ENCODE data around the gene RFPL3.
"Not testable (repeated sequence)": the region's sequence is repeated elsewhere in the genome, so short reads cannot be mapped to it uniquely, and the experiment has no call there.

The RFPL3 gene

DNA sequence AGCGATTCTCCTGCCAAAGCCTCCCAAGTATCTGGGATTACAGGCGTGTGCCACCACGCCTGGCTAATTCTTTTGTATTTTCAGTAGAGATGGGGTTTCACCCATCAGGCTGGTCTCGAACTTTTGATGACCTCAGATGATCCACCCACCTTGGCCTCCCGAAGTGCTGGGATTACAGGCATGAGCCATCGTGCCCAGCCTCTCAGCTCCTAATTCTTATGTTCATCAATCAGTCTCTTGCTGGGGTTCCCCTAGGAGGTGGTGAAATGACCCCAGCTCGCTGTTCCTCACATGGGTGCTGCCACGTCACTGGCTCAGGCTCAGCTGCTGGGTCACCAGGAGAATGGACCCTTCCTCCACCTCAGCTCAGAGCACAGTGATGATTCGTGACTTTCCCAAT lies at the start of gene RFPL3:
Gene RFPL3 (plus strand): TSS at position 301 of the 400 bp plus-strand sequence. CDS start 205 bp downstream, outside the sequence.
- DNase-seq (ENCODE audit: low read depth in 2 of 2) = not testable (repeated sequence)

DNA sequence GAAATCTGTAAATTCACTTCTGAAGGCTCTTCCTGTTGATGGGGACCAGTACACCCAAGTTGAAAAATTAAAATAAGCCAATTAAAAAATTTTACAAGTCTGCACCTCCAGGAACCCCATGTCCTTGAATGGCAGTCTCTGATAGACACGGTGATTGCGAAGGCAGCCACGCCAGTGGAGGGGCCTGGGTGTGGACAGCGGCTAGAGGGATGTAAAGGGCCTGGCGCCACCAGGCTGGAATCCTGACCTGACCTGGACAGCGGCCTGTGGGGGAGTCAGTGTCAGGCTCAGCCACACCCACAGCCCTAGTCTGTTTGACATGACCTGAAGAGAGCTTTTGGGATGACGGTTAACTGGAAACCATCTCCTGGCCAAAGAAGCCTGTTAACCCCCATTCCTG lies 49.5 kb upstream of the RFPL3 start:
- DNase-seq (ENCODE audit: low read depth in 2 of 2) = no peak

DNA sequence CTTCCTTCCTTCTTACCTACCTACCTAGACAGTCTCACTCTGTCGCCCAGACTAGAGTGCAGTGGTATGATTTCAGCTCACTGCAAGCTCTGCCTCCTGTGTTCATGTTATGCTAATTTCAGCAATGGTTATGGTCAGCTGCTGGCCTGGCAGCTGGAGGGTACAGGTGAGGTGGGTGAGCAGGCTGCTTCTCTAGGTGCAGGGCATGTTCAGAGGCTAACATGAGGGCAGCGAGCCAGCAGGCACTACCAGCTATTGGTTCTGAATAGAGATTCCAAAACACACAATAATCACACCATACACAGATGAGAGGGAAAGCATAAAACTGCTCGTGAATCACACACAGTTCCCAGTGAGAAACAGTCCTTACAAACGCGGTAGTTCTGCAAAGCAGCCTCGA lies 48.7 kb upstream of the RFPL3 start:
- DNase-seq (ENCODE audit: low read depth in 2 of 2) = no peak

DNA sequence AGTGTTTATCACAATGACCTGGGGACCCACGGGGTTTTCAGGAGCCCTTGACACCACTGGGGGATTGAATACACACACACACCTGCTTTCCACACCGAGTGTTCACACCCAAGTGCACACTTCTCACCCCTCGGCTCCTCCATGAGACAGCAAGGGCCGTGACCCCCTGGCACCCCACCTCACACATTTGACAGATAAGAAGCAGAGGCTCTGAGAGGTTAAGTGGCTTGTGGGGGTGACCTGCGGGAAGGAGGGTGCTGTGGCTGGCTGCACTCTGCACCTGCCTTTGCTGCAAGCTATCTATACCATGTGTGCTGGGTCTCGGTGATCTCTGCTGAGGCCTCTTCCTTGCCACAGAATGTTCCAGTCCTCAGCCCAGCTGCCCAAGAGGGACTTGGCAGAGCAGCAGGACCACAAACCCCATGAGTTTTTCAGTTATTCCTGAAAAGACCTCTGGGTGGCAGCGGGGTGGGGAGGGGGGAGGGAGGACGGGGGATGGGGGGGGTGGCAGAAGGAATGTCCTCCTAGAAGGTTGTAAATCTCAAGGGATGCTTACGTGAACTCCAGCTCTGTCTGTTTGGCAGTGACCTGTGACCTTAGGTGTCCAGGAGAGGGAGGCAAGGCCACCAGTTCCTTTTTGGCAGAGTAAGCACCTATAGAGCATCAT lies 47.9 kb upstream of the RFPL3 start:
- no peak for DNase-seq (ENCODE audit: low read depth in 2 of 2)

DNA sequence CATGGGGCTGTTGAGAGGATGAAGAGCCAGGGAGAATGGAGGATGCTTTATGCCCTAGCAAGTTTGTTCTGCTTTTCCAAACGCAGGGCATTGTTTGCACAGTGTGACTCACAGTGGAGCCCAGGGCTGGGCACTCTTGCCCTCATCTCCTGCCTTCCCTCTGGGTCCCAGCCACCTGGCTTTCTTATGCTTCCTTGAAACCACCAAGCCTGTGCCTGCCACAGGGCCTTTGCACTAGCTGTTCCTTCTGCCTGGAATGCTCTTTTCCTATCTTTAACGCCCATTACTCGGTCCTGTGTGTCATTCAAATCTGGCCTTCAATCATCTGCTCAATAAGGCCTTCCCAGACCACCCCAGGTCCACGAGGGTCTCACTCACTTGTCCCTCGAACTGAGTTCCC lies 46.9 kb upstream of the RFPL3 start:
- DNase-seq (ENCODE audit: low read depth in 2 of 2) = no peak

DNA sequence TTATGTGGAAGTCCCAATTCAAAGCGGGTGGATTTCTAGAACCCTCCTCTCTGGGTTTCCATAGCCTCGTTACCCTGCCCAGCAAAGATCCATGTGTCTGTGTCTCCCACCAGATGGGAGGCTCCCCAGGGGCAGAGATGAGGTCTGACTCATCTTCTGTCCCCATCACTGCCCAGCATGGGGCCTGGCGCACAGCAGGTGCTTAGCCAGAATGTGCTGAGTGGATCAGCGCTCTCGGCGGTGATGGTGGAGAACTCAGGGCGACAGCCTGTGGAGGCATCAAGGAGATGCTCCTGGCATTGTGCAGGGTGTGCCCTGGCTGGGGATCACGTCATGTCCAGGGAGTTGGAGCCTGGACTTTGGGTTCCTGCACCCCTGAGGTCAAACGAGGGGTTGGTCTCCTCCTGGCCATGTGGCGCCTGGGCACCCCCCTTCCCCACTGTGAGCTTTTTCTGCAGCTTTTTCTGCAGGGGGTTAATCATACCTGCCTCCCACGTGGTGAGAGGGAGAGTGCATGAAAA lies 46.1 kb upstream of the RFPL3 start:
- no peak for DNase-seq (ENCODE audit: low read depth in 2 of 2)

DNA sequence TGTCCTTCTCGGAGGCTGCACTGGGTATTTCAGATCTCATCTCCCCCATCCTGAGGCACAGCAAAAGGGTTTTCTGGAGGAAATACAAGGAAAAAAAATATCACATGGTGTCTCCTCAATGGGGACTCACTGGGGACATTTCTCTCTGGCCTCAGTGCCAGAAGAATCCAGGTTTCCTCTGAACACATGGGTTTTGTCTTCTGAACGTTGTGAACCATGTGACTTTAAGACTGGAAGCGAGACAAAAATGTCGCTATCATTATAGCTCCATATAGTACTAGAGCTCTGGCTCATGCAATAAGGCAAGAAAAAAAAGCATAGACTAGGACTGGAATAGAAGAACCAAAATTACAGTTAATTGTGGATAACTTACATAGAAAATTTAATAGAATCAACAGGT lies 44.9 kb upstream of the RFPL3 start:
- DNase-seq (ENCODE audit: low read depth in 2 of 2) = no peak

DNA sequence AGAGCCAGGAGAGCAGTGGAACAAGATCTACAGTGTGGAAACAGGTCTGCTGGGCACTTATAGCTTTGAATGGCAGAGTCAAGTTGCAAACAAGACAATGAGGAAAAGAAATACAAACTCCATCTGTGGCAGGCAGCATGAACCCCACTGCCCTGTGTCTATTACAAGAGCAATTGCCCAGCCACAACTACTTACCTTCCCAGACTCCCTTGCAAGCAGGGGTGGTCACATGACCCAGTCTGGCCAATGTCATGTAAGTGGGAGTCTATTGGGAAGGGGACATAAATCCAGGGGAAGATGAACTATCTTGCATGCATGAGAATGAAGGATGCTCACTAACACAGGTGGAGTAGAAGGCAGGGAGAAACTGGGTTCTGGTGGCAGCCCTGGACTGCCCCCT lies 44.1 kb upstream of the RFPL3 start:
- no peak for DNase-seq (ENCODE audit: low read depth in 2 of 2)

DNA sequence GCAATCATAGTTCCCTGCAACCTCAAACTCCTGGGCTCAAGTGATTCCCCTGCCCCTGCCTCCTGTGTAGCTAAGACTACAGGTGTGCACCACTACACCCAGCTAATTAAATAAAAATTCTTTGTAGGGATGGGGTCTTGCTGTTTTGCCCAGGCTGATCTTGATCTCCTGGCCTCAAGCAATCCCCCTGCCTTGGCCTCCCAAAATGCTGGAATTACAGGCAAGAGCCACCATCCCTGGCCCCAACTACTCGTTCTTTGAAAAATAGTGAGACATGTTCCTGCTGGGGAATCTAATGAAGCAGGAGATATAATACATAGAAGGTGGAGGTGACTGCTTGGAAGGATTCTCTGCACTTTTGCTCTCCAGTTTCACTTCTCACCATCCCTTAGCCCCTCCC lies 40.1 kb upstream of the RFPL3 start:
- no peak for DNase-seq (ENCODE audit: low read depth in 2 of 2)

DNA sequence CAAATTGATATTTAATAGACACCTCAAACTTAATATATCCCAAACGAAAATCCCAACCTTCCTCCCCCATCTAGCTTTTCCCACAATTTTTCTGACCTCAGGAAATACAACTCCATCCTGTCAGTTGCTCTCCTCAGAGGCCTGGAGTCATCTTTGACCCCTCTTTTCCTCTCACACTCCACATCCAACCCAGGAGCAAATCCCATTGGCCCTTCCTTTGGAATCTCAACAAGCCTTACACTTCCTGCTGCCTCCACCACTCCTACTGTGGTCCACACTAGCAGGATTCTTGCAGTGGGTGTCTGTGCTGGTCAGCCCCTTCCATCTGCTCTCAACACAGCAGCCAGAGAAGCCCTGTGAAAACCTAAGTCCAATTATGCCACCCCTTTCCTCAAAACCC lies 39.3 kb upstream of the RFPL3 start:
- no peak for DNase-seq (ENCODE audit: low read depth in 2 of 2)

DNA sequence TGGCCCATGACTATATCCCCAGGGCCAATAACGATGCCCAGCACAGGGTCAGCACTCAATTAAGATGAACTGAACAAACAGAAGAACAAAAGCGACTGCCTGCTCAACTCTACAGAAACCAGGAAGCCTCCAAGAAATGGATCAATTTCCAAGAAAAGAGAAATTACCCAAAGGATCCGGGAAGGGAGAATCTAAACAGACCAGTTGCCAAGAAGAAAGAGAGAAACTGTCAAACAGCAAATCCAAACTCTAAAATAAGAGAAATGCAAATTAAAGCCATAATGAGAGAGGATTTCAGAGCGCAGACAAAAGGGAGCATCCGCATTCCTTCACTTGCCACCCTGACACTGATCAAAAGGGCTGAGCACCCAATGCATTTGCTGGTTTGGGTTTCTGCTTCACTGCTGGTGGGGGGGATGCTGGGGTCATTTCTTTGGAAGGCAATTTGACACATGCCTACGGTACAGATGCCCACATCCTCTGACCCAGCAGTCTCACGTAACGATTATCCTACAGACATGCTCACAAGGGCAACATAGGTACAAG lies 37.7 kb upstream of the RFPL3 start:
- no peak for DNase-seq (ENCODE audit: low read depth in 2 of 2)

DNA sequence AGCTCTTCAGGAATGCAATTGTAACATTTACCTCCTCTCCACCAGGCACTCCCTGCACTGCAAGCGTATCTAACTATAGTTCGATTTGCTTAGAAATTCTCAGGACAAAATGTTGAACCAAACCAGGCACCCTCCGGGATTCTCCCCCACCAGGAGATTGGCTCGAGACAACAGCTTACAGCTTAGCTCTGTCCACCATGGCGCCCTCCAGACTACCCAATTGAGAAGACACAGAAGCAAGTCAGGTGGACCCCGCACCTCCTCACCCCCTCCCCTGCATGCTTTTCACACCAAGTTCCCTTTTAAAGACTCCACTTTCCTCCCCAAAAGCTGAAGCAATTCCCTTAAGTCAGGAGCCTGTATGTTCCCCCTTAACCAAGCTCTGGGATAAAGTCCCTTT lies 34.7 kb upstream of the RFPL3 start:
- no peak for DNase-seq (ENCODE audit: low read depth in 2 of 2)

DNA sequence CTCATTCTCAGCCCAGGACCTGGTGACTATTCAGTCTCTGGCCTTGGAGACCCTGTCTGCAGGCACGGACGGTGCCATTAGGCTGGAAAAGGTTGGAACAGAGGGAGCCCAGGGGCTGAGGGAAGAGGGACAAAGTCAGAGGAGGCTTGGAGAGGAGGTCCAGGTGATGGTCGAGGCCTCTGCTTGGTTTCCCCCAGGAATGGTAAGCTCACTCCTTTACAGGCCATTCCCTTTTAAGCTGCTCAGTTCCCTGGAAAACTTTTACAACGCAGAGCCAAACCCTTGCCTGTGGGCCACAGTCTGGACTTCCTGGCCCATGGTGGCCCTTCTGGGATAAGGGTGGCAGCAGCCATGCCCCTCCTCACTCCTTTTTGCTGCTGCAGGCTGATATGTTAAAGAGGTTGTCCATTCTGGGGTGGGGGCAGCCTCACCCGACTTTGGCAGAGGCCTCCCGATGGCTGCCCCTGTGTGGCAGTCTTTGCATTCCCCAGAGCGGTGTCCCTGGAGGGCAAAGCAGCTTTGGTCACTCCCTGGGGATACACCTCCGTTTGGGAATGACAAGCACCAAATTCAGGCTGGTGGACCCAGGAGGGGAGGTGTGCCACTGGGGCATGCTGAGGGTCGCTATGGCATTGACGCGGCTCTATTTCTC lies 34.0 kb upstream of the RFPL3 start:
- no peak for DNase-seq (ENCODE audit: low read depth in 2 of 2)

DNA sequence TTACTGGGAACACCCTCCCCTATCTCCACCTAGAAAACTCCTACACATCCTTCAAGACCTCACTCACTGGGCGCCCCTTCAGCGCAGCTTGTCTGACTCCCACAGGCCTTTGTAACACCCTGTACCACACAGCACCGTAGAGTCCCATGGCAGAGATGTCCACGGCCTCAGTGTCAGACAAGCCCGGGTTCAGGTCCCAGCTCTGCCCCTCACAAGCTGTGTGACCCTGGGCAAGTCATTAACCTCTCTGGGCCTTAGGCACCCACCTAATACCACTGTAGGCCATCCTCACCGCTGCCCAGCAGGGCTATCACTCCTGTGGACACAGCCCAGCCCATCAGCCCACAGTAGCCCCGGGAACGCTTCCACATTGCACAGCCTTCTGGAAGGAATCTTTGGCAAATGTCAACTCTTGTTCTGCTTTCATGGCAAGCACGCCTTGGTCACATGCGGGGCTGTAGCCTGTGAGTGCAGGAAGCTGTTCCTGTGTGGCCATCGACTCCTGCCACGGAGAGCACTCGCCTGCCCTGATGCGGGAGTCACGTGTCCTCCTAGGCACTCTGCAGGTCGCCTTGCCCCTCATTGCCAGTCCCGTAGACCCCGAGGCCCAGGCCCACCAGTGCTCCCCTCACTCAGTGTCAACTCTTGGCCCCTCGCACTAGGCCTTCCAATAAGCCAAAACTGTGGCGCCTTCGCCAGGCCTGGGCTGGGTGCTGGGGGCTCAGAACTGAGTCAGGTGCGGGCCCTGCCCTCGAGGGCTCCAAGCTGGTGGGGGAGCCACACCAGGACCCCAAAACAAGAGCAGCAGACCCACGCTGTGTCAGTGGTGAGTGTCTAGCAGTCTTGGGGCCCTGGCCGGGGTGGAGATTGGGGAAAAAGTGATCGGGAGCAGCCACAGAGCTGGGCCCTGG lies 32.9 kb upstream of the RFPL3 start:
- DNase-seq (ENCODE audit: low read depth in 2 of 2) = no peak

DNA sequence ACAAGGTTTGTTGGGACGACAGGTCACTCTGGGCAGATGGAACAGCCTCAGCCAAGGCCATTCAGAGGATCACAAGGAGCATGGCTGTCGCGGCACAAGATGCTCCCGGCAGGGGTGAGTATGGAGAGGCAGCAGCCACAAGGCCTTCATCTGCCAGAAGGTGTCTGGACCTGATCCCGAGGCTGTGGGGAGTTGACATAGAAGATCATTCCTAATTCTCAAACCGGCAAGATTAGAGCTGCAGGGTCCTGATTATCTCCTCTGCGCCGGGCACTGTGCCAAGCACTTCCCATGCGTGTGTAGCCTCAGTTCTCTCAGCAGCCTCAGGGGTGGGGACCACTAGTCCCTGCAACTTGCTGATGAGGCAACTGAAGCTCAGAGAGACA lies 32.3 kb upstream of the RFPL3 start:
- no peak for DNase-seq (ENCODE audit: low read depth in 2 of 2)

DNA sequence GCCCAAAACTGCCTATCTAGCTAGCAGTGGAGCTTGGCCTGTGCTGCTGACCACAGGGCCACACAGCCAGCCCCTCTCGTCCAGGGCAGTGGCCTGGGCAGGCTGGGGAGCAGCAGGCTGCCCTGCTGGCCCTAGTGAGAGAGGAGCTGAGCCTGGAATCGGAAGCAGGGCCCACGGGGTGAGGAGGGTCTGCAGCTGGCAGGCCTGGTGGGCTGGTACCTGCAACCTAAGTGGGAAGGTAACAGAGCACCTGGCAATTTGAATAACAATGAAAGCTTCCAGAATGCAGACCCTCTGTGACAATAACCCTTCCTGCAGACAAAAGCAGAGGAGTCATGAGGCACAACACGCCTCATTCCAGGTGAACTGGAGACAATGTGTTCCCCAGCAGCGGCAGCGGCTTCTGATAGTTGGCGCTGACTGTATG lies 31.8 kb upstream of the RFPL3 start:
- no peak for DNase-seq (ENCODE audit: low read depth in 2 of 2)

DNA sequence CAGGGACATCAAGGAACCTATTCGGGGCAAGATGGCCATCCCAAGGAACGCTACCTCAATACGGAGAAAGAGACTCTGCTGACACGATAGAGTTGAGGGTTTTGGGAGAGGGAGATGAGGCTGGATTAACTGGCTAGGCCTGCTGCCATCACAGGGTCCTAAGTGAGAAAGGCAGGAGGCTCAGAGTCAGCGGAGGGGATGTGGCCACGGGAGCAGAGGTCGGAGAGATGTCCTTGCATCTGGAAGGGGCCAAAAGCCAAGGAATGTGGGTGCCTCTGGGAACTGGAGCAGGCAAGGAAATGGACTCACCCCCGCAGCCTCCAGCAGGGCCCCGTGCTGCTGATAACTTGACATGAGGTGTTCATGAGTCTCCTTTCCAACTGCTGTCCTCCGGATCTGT lies 31.0 kb upstream of the RFPL3 start:
- DNase-seq (ENCODE audit: low read depth in 2 of 2) = no peak

DNA sequence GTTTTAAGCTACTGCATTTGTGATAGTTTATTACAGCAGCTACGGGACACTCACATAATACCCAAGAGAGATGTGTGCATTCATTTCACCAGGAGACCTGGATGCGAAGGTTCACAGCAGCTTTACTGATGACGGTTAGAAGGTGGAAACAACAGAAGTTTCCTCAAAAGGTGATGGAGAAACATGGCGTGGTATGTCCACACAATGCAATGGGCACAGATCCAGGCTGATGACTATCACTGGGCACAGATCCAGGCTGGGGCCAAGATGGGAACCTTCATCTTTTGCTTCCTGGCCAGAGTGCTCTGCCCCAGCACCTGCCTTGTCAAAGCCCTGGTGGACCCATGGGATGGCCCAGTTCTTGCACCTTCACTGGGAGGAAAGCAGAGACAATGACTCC lies 30.6 kb upstream of the RFPL3 start:
- no peak for DNase-seq (ENCODE audit: low read depth in 2 of 2)

DNA sequence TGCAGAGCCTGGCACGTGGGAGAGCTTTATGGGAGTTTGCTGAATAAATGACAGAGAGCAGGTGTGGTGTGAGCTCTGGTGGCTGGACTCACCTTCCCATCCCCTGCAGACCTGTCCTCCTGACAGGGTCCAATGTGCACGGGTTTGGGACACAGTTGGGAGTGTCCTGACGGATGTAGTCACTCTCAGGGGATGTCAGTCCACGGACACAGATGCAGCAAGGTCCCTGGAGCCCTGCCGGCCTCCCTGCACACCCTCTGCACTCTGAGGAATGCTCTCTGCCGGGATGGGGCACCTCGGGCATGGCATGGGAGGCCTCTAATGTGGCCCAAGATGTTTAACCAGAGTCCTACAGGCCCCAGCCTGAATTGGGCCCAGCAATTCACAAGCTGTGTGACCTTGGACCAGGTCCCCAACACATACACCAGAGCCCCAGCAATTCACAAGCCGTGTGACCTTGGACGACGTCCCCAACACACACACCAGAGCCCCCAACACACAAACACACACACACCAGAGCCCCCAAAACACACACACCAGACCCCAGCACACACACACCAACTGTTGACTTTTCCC lies 30.0 kb upstream of the RFPL3 start:
- no peak for DNase-seq (ENCODE audit: low read depth in 2 of 2)

DNA sequence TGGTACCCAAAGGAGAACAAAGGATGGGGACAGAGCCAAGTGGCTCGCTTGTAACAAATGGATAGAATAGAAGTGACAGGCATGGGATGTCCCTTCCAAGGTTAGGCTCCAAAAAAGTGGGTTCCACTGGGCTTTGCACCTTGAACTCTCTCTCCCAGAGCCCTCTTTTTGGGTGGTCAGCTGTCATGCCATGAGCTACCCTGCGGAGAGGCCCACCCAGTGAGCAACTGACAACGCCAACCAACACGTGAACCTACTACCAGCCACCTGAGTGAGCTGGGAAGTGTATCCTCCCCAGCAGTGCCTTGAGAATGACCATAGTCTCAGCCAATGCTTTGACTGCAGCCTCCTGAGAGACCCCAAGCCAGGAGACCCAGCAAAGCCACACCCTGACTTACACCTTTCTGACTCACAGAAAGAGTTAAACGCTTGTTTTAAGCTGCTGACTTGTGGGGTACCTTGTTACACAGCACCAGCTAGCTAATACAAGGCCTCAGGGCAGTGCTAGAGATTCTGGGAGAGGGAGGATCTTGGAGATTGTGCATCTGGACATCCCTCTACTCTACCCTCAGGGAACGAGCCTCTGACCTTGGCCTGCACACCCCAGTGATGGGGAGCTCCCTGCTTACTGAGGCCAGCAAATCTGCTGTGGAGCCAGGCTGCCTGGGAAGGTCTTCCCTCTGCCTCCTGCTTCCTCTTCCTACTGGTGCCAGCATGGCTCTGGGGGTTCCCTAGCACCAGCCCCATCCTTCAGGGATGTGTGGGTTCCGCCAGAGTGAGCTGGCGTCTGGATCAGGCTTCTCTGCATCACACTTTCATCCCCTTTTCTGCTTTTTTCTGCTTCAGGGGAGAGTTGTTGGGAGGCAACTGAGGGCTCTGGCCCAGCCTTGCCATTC lies 29.1 kb upstream of the RFPL3 start:
- no peak for DNase-seq (ENCODE audit: low read depth in 2 of 2)

DNA sequence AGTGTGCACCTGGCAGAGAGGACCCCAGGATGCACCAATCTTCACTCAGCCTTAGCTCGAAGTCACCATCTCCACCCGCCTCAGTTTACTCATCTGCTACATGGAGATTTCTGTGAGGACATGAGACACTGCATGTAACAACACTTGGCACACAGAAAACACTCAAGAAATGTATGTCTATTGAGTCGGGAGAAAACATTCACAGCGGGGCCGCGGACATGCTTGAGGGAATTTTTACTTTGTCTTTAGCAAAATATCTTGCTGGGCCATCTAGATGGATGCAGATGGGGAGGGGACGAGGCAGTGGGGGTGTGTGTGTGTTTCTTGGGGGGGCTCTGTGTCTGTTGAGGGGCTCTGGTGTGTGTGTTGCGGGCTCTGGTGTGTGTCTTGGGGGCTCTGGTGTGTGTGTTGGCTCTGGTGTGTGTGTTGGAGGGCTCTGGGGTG lies 28.4 kb upstream of the RFPL3 start:
- no peak for DNase-seq (ENCODE audit: low read depth in 2 of 2)

All from stimulated activated CD8-positive, alpha-beta memory T cell treated with anti-CD3 and anti-CD28 coated beads, Interleukin-7, amount 100 ng/mL, for 4 hours (primary cell).